ENCODE measurements around the gene GNPTG.

Gene GNPTG

DNA sequence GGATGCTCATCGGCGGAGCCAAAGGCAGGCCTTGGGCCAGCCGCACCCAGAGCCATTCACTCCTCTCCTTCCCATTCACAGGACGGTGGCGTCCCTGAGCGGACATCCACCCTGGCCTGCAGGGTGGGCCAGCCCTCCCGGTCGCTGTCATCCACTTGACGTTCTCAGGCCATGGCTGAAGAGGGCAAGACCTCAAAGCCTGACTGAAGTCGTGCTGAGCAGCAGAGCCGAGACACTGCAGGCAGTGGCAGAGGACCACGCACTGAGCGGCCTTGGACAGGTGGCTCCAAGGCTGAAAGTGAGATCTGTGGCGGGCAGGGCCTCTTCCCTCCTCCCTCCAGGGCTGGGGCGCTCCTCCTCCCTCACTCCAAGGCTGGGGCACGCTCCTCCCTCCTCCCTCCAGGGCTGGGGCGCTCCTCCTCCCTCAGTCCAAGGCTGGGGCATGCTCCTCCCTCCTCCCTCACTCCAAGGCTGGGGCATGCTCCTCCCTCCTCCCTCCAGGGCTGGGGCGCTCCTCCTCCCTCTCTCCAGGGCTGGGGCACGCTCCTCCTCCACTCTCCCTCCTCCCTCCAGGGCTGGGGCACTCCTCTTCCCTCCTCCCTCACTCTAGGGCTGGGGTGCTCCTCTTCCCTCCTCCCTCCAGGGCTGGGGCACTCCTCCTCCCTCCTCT, 24.1 kb downstream of the GNPTG start:
- DNase-seq = no peak

DNA sequence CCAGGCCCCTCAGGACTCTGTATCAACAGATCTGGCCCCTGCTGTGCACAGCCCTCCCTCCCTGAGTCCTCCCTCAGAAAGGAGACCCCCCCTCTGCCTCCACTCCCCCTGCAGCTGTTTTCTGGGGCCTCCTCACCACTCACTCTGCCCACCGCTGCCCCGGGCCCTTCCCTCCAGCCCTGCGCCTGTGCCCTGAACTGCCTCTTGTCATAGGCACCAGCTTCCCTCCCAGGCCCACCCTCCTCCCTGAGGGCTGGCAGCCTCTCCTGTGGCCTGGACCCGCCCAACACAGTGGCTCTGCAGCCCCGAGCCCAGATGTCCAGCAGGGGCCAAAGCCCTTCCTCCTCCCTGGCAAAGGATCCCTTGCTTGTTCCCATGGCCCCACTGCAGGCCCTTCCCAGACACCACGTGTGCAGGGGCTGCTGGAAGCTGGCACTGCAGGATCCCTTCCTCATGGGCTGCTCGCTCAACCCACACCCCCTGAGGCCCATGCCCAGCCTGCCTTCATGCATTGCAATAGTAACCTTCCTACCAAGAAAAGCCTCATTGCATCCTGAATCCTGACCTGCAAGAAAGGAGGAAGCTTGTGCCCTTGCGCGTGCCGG, 25.8 kb downstream of the GNPTG start:
- no peak for DNase-seq

DNA sequence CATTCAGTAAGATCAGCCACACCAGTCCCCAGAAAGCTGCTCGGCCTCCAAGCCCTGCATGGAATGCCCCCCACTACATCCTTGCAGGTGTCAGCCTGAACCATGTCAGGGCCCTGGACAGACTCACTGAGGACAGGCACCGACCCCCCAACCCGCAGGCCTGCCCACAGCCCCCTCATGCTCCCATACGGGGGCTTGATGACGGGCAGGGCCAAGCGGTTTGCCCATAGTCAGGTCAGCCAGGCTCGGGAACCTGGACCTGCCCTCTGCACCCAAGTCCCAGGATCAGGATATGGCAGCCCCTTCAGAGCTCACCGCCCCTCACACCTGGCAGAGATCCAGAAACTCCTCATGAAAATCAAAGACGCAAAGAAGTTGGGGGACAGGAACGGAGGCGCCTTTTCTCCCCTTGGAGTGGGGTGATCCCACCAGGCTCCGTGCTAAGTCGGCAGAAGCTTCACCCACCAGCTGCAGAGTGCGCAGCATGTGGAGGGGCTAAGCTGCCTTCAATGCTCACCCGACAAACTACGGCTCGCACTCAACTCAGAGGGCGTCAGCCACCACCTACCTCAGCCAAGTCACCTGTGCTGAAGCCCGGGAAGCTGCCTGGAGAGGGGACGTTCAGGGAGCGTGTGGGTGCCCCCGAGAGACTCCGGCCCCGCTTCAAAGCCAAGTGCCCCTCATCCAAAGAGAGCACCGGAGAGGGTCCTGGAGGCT, 26.5 kb downstream of the GNPTG start:
- DNase-seq = no peak

DNA sequence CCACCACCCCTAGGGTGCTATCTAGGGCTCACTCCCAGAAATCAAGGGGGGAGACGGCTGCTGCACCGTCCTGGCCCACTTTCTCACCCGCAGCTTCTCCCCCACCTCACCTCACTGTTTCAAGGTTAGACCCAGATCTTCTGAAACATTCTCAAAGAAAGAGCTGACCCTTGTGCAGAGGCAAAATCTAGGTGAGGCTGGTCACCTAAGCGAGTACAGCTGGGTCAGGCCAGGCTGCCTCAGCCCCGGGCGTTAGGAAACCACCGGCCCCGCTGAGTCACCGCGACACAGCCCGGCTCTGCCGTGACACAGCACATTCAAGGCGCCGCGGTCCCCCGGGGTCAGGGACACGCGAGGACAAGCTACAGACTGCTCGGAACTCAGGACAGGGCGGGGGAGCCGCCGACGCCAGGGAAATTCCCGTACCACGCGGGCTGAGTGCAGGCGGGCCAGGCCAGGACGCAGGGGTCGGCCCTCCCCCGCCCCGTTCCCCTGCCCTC, 27.1 kb downstream of the GNPTG start:
- DNase-seq = peak; percentile 76 to 78

DNA sequence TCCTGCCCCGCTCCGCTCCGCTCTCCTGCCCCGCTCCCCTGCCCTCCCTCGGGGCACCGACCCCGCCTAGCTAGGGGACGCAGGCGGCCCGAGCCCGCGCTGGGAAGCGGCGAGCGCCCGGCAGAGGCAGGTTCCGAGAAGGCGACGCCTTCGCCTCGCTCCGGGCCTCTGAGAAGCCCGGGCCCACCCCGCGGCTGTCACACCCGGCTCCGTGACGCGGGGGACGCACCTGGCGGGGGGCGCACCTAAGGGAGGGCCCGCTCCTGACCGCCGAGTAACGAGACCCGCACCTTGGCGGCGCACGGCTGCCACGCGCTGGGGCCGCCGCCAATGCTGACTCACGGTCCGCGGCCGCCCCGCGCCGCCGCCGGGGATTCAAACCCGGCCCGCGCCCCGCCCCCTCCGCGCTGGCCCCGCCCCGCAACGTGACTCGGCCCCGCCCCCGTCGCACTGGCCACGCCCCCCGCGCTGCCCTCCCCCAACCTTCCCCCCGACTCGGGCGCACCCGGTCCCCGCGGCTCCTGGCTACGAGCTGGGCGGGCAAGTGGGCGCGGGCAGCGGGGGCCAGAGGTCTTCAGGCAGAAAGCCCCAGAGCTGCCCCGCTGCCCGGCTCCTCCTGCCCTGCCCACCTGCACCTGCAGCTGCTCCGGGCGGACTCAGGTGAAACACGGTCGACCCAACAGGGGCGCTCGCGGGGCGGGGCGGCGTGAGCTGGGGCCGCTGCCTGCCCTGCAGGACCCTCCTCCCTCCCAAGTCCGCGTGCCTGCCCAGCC, 27.8 kb downstream of the GNPTG start:
- DNase-seq = peak; percentile 80 to 82

DNA sequence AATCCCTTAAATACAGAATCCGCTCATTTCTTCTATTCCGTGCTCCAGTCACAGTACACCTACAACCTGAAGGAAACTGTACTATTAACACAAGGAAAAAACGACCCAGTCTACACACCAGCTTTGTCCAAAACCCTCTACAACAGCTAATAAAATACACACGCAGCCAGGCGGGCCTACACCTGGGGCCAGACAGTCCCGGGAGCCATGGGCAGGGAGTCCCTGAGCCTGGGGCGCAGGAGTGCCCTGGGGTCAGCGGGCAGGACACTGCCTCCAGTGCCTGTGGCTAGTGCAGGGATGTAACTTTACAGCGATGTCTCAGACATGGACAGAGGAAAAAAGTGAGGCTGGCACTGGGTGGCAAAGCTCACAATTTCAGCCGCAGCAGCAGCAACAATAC, 28.5 kb downstream of the GNPTG start:
- no peak for DNase-seq

DNA sequence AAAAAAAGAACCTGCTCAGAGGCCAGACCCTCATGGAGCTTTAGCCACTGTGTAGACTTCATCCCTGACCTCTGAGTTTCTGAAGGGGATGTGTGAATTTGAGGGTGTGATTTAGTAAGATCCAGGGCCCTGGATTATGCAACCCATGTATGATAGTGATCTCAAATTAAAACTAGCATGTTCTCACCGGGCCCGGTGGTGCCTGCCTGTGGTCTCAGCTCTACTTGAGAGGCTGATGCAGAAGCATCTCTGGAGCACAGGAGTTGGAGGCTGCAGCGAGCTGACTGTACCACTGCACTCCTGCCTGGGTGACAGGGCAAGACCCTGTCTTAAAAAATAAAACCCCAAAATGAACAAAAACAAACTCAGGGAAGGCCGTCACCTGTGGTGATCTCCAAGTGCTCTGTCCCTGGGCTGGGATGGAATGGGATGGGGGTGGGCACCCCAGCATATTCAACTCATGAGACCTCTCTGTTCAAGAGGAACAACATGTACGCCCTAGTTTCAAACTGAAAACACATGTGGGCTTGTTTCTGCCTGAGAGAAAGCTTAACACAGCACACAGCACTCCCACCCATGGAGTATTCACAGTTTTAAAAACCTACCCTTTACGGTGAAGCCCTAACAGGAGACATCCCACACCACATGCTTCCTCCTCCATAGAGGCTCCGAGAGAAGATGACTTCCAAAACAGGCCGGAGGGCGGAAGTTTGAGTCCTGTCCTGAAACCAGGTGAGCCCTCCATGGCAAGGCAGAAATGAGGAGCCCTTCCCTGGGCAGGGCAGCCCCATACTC, 30.1 kb downstream of the GNPTG start:
- DNase-seq = no peak

DNA sequence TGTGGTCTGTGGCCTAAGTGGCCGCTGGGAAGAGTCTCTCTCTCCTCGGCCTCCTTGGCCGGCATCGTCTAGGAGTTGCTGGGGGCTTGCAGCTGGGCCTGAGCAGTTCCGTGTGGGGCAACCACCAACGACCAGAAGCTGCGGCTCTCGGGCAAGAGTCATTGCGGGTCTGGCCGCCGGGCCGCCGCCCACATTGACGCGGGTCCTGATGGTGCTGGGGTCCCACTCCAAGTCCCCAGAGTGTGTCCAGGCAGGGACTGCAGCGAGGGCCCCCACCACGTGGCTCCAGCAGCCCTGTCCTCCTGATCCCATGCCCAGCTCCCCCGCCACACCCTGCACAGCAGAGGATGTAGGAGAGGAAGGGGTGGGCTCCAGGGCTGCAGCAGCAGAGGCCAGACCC, 31.8 kb downstream of the GNPTG start:
- no peak for DNase-seq

DNA sequence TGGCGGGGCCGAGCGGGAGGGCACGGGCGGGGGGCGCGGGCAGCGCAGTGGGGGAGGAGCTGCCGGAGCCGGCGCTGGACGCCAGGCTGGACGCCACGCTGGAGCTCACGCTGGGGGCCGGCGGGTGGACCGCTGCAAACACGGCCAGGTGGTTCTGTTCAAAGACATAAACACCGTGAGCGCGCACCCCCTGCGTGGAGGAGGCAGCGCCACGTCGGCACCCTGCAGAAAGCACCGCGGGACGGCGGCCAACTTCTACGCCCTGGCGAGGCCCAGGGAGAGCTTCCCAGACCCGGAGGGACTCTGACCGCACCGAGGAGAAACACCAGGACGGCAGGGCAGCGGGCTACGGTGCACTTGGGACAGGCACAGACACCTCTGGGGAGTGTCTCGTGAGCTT, 33.5 kb downstream of the GNPTG start:
- DNase-seq = no peak

DNA sequence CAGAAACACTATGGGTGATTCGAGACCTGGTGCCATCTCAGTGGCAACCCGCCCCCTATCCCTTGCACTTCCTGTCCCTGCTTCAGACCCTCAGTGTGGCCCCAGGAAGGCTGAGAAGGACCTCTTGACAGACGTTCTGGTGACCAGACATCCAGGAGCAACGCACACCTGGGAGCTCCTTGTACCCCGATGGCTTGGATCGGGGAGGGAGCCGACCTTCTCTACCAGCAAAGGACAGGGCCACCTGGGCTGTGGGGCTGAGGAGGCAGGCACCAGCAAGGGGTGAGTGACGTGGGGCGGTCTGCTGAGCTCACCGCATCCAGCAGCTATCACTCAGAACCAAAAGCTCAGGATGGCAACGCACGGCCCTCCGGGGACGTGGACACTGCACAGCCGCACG, 35.6 kb downstream of the GNPTG start:
- no peak for DNase-seq

DNA sequence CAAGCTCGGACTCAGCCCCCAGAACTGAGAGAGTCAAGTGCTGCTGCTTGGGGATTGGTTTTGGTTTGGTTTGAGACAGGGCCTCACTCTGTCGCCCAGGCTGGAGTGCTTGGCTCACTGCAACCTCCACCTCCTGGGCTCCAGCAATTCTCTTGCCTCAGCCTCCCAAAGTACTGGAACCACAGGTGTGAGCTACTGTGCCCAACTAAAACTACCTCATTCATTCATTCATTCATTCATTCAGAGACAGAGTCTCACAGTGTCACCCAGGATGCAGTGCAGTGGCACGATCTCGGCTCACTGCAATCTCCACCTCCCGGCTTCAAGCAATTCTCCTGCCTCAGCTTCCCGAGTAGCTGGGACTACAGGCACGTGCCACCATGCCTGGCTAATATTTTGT, 38.0 kb downstream of the GNPTG start:
- no peak for DNase-seq

DNA sequence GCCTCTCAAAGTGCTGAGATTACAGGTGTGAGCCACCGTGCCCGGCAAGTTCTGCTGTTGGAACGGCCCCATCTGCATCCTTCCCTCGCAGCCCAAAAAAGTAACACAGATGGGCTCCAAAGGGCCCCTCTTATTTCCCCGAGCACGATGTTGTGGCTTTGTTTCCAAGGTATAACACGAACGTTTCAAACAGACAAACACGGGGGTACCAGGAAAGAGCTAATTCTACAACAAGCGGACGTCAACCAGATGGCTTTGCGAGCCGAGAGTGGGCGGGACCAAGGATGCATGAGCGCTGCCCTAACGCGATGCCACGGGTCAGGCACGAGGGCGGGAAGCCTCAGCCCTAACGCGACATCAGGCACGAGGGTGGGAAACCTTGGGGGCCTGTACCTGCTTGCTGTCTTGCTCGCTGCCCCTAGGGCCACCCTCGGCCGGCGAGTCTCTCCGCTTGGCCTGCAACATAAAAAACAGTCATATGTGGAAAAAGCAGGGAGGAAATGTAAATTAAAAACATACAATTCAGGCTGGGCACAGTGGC, 38.6 kb downstream of the GNPTG start:
- DNase-seq = no peak

DNA sequence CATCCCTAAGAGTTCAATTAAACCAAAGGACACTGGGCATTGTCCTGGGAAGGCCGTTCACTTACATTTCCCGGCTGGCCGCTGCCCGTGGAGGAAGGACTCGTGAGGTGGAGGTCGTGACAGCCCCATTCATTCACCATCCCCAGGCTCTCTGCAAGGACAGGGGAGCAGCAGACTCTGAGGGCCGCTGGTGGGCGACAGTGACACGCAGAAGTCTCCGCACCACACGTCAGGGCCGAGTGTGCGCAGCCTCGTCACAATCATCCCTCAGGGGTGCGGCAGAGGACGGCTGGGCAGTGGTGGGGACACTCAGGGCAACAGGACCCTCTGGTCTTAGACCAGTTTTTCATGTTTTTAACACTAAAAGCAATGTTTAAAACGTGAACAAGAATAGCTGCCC, 41.1 kb downstream of the GNPTG start:
- DNase-seq = no peak

DNA sequence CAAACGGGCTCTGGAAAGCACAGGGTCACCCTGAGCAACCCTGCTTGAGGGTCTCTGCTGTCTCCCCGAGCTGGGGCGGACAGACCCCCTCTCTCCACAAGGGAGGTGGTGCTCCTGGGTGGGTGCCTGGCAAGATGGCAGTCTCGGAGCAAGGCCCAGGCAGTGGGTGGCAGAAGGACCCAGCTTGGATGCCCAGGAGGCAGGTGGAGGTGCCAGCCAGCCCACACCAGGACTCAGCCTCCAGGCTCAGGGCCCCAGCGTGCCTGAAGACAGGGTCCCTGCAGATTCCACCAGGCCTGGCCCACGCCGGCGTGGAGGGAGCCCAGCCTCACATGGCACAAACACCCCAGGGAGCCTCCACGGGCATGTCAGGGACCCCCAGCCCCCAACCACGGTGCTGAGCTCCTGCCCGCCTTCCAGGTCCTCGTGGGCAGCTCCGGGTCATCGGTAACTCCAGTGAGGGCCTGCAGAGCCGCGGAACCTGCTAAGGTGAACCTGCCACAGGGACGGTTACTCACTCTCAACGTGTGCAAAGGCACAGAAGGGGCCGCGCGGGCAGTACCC, 42.0 kb downstream of the GNPTG start:
- no peak for DNase-seq

DNA sequence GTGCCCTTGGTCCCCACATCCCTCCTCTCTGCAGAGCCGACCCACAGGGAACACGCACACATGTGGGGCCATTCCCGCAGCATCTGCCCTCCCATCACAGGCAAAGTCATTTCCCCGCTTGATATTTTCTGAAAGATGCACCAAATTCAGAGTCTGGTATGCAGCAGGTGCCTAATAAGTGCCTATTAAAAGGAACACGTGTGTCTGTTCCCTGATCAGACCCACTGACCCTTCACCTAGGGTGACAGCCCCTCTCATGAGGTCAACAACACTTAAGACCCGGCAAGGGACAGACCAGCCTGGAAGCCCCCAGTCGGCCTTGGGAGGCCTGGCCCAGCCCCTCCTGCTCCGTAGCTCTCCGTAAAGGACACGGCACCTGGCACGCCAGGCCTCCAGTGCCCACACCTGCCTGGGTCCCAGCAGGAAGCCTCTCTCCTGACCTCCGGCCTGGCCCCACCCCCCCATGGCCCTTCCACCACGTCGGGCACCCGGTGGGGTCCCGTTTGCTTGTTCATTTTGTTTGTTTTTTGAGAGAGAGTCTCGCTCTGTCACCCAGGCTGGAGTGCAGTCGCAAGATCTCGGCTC, 42.7 kb downstream of the GNPTG start:
- DNase-seq = no peak

DNA sequence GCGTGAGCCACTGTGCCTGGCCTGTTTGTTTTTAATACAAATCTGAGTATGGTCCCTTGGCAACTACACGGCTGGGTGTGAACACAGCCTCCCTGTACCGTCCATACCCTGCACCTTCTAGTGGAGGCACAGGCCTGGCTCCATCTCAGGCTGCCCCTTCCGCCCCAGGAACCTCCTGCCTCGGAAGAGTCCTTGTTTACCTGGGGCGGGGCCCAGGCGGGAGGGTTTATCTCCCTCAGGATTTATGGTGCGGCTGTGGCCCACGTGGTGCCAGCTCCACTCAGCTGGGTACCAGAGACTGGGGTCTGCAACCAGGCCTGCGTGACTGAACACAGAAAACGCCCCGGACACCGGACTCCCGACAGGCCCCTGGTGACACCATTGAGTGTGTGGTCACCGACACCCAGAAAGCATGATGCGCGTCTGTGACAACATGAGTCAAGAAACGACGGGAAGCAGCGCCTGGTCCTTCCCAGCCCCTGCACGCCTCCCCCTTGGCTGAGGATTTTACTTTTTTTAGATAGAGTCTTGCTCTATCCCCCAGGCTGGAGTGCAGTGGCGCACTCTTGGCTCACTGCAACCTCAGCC, 43.8 kb downstream of the GNPTG start:
- DNase-seq = no peak

DNA sequence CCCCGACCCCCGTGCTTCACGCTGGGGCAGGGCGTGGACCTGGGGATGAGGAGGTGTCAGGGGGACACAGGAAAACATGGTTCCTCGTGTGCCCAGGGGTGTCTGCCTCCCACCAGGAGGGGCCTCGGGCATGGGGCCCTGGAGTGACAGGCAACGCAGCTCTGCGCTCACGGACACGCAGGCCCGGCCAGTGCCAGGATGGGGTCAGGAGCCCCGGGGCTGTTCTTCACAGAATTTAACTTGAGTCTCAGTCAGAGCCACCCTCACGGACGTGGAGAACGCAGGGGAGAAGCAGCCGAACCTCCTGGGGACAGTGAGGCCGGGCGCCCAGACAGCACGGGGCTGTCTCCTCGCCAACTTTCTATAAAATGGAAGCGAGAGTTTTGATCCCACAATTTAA, 46.0 kb downstream of the GNPTG start:
- DNase-seq = no peak

DNA sequence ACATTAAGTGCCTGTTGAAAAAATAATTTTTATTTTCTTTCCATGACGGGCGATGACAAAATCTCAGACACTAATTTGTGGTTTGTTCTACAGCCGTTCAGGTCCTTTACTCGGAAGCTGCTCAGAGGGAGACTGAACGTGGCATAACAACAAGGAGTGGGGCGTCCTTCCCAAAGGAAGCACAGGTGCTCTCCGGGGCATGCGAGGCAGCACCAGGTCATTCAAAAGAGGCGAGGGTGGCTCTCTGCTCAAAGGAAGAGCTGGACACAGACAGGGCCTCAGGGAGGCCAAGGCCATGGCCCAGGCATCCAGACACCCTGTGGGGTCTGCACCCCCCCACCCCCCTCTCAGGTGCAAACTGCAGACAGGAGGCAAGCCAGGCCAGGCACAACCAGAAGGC, 46.6 kb downstream of the GNPTG start:
- no peak for DNase-seq

DNA sequence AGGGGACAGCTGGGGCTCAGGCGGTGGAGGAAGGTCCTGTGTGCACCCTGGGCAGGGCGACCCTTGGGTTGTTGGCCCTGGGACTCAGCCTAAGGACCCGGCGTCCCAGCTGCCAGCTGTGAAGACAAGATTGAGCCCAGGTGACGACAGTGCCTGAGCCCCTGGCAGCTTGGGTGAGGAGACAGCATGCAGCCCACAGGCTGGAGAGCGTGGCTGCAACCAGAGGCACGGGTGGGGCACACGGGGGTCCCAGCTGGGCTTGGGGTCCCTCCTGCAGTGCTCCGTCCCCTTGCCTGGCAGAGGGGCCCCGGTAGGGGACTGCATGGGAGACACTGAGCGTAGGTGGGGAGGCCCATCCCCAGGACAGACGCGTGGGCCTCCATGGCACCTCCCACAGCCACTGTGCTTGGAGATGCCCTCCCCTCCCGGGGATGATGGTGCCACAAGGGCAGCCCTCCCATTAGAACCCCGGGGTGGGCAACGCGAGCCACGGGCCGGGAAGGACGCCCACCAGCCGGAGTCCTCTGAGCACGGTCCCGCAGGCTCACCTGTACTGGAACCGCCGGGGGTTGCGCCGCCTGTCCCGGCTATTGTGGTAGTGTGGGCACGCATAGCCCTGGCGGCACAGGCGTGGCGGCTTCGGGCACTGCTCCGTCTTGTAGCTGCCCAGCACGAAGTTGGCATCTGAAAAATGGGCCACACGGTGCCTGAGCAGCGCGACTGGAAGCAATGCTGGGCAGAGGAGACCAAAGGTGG, 47.3 kb downstream of the GNPTG start:
- DNase-seq = no peak

DNA sequence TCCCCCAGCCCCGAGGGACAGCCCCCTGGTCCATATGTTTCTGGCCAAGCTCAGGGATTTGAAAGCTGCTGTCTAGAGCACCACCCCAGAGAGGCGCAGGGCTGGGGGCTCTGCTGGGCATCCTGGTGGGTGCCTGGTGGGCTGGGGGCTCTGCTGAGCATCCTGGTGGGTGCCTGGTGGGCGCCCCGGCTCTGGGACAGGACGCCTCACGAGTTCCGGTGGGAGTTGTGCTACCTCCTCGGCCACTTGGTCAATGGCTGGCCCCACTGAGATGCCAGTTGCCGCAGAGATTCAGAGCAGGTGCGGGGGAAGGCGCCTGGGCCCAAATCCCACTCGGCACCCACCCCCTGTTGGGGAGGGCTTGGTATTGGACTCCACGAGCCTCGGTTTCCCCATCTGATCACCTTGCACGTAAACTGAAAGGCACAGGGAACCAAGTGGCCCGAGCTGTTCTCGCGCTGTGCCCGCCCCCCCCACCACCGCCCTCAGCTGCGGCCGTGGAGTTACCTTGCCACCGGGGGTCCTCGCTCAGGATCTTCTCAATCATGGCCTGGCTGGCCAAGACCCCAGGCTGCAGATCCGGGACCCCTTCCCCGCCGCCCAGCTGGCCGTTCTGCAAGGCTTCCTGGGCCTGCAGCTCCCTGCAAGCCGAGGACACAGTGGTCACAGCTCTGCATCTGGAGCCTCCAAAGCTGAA, 49.5 kb downstream of the GNPTG start:
- DNase-seq = no peak

All from stimulated activated CD4-positive, alpha-beta T cell treated with anti-CD3 and anti-CD28 coated beads, Interleukin-2, amount 100 ng/mL, for 24 hours (primary cell).